T-helper 1 cell treated with Interleukin-12 subunit alpha and Interleukin-12 subunit beta and Interleukin-4 antibody, amounts not matched to agents 30 ng/mL and 1 ng/mL, for 36 hours (primary cell): Measurements from ENCODE around the gene ZNF592. TPM values are rescaled to one million over a fixed set of nuclear protein-coding genes. Genes with fewer than 3 reads are reported as not detected.

Source experiments
- intact Hi-C: fragments of 100-400 bp; cut with micrococcal nuclease; formaldehyde crosslinking; loops from one replicate; pipeline ENCODE4 v1.15.1; 2024
- total RNA-seq: library from RNA; stranded (reverse); gene quantifications from 2 replicates; pipeline ENCODE4 v1.2.3, GENCODE V29; 2022

Gene ZNF592
- total RNA-seq, 1 donor from 2014 or later: 42.6 TPM

- intact Hi-C loops: no loop called here
Observed at GRCh38 chr15:84804005-84804900, 55.9 kb downstream of the ZNF592 start.

GRCh38 chr15:84805221-84805620, 56.8 kb downstream of the ZNF592 start:
- intact Hi-C loops: no loop called here

GRCh38 chr15:84807228-84807627, 58.8 kb downstream of the ZNF592 start:
- intact Hi-C loops: no loop called here

GRCh38 chr15:84810073-84810840, 61.9 kb downstream of the ZNF592 start:
- intact Hi-C loops: no loop called here

- intact Hi-C loops: no loop called here
Observed at GRCh38 chr15:84811151-84811550, 62.8 kb downstream of the ZNF592 start.

- intact Hi-C loops: no loop called here
Observed at GRCh38 chr15:84811828-84812227, 63.4 kb downstream of the ZNF592 start.

GRCh38 chr15:84812842-84813241, 64.5 kb downstream of the ZNF592 start:
- intact Hi-C loops: no loop called here

GRCh38 chr15:84813435-84813834, 65.0 kb downstream of the ZNF592 start:
- intact Hi-C loops: no loop called here

GRCh38 chr15:84813931-84814330, 65.5 kb downstream of the ZNF592 start:
- intact Hi-C loops: no loop called here

- intact Hi-C loops: no loop called here
Observed at GRCh38 chr15:84814916-84815315, 66.5 kb downstream of the ZNF592 start.

GRCh38 chr15:84816694-84817465, 68.5 kb downstream of the ZNF592 start, which contains the start of gene ALPK3:
Gene ALPK3, plus strand, starts transcription at chr15:84817356. Its CDS starts 97 bp downstream, at chr15:84817453.
- intact Hi-C loops: no loop called here

- intact Hi-C loops: no loop called here
Observed at GRCh38 chr15:84817466-84818081, 69.2 kb downstream of the ZNF592 start.

GRCh38 chr15:84818261-84819131, 70.1 kb downstream of the ZNF592 start:
- intact Hi-C loops: no loop called here

GRCh38 chr15:84819291-84819768, 70.9 kb downstream of the ZNF592 start:
- intact Hi-C loops: no loop called here

GRCh38 chr15:84819791-84820190, 71.4 kb downstream of the ZNF592 start:
- intact Hi-C loops: no loop called here

GRCh38 chr15:84821501-84822021, 73.2 kb downstream of the ZNF592 start:
- intact Hi-C loops: no loop called here

- intact Hi-C loops: no loop called here
Observed at GRCh38 chr15:84822653-84823281, 74.4 kb downstream of the ZNF592 start.

GRCh38 chr15:84823282-84823878, 75.0 kb downstream of the ZNF592 start:
- intact Hi-C loops: no loop called here
